GM18861 (cell line): ENCODE data around the gene LENG1.
A peak's percentile ranks its signal among the peaks of the same experiment; 100 is the strongest.

Experiments
- ATAC-seq: cut with Tn5 transposase; IDR thresholded peaks from one replicate; pipeline ENCODE4 v1.9.1; 2021; ENCODE audit not compliant: unreplicated experiment

LENG1 gene

GRCh38 chr19:54142166-54142780 is 17.2 kb downstream of the LENG1 start:
- no peak for ATAC-seq

- ATAC-seq: no peak
These were observed 18.2 kb downstream of the LENG1 start for GRCh38 chr19:54141356-54141755.

GRCh38 chr19:54138489-54139256 is 20.8 kb downstream of the LENG1 start:
- ATAC-seq: no peak

GRCh38 chr19:54137699-54138488 is 21.6 kb downstream of the LENG1 start, which contains the start of gene CNOT3:
TSS of gene CNOT3 (plus strand) at chr19:54137762. CDS start at chr19:54142979, 5,217 bp downstream.
- no peak for ATAC-seq

GRCh38 chr19:54136864-54137698 is 22.4 kb downstream of the LENG1 start:
- ATAC-seq: peak; percentile 70

- ATAC-seq: no peak
These were observed 23.2 kb downstream of the LENG1 start for GRCh38 chr19:54136086-54136863.

GRCh38 chr19:54133957-54134590 is 25.4 kb downstream of the LENG1 start:
- no peak for ATAC-seq

GRCh38 chr19:54133312-54133956 is 26.1 kb downstream of the LENG1 start:
- ATAC-seq: no peak

- no peak for ATAC-seq
These were observed 29.9 kb downstream of the LENG1 start for GRCh38 chr19:54129617-54129996.

GRCh38 chr19:54128796-54129616 is 30.5 kb downstream of the LENG1 start:
- ATAC-seq: no peak

- no peak for ATAC-seq
These were observed 31.1 kb downstream of the LENG1 start for GRCh38 chr19:54128441-54128725.

GRCh38 chr19:54127688-54128440 is 31.7 kb downstream of the LENG1 start:
- ATAC-seq: no peak

- no peak for ATAC-seq
These were observed 33.8 kb downstream of the LENG1 start for GRCh38 chr19:54125713-54126112.

GRCh38 chr19:54124393-54124792 is 35.1 kb downstream of the LENG1 start:
- no peak for ATAC-seq

- no peak for ATAC-seq
These were observed 35.8 kb downstream of the LENG1 start for GRCh38 chr19:54123682-54124081.

GRCh38 chr19:54121259-54121658 is 38.3 kb downstream of the LENG1 start:
- ATAC-seq: no peak

GRCh38 chr19:54115109-54116063 is 44.1 kb downstream of the LENG1 start, which contains the start of the genes PRPF31 and TFPT:
TSS of gene PRPF31 (plus strand) at chr19:54115754. CDS start at chr19:54118279, 2,525 bp downstream.
TSS of gene TFPT (minus strand) at chr19:54115657. CDS start at chr19:54115269, 388 bp downstream.
- peak; percentile 76 for ATAC-seq
